SK-N-SH (cell line): Measurements from ENCODE around the gene ADAR. TPM values are rescaled to one million over a fixed set of nuclear protein-coding genes. Genes with fewer than 3 reads are reported as not detected.
A peak's percentile ranks its signal among the peaks of the same experiment; 100 is the strongest.

Source experiments
- CTCF ChIA-PET: fragments of 300-600, 350-600 bp; formaldehyde crosslinking; extraction: SDS; loops from one replicate; lab custom pipeline; 2021; lab: Yijun Ruan, JAX
- POLR2A ChIA-PET: fragments of 350-600 bp; sonication (Branson Sonifier 250); formaldehyde crosslinking; extraction: SDS; loops from one replicate; lab custom pipeline; 2020; ENCODE audit warnings: antibody characterized with exemption, inconsistent platforms; lab: Yijun Ruan, JAX
- DNase-seq: peaks from one replicate; pipeline ENCODE4 v3.0.0; 2012
- H2AFZ ChIP-seq: fragments of 200-600 bp; sonication (generic); 2 replicates; pipeline ENCODE4 v1.8.1; 2016; ENCODE audit warnings: antibody characterized with exemption, mild to moderate bottlenecking, low read depth
- H3F3A ChIP-seq: fragments of 200-600 bp; sonication (generic); replicated peaks from 2 replicates; pipeline ENCODE3; 2016; ENCODE audit warnings: antibody characterized with exemption, mild to moderate bottlenecking; ENCODE audit not compliant: insufficient read depth
- H3K27ac ChIP-seq, 2 experiments: fragments of 200-500 bp in 1 of 2; fragments of 200-600 bp in 1 of 2; sonication (Bioruptor generic) in 1 of 2; sonication (generic), shearing (Covaris generic) in 1 of 2; 2 replicates each; pipeline versions ENCODE4 v1.5.1 to v1.6.1; 2014 to 2016; ENCODE audit warnings: low read depth in 2 of 2, inconsistent platforms in 1 of 2, low read length in 1 of 2, mild to moderate bottlenecking in 1 of 2, mixed read lengths in 1 of 2
- H3K27me3 ChIP-seq: fragments of 200-600 bp; sonication (generic), shearing (Covaris generic); 2 replicates; pipeline ENCODE4 v1.6.1; 2016; ENCODE audit warnings: mixed run types; ENCODE audit not compliant: insufficient read depth
- H3K36me3 ChIP-seq, 2 experiments: fragments of 200-500 bp in 1 of 2; fragments of 200-600 bp in 1 of 2; sonication (Bioruptor generic) in 1 of 2; sonication (generic) in 1 of 2; replicated peaks in 1 of 2; 2 replicates each; pipeline versions ENCODE3 to v1.5.1; 2014 to 2016; ENCODE audit warnings: low read length in 1 of 2, mild to moderate bottlenecking in 1 of 2; ENCODE audit not compliant: insufficient read depth in 2 of 2, control insufficient read depth in 1 of 2
- H3K4me1 ChIP-seq, 2 experiments: fragments of 200-500 bp in 1 of 2; fragments of 200-600 bp in 1 of 2; sonication (Bioruptor generic) in 1 of 2; sonication (generic), shearing (Covaris generic) in 1 of 2; 2 replicates each; pipeline versions ENCODE4 v1.5.1 to v1.6.1; 2014 to 2016; ENCODE audit warnings: low read depth in 1 of 2, low read length in 1 of 2, mixed run types in 1 of 2; ENCODE audit not compliant: insufficient read depth in 2 of 2, control insufficient read depth in 1 of 2
- H3K4me2 ChIP-seq: fragments of 200-600 bp; sonication (generic), shearing (Covaris generic); 2 replicates; pipeline ENCODE4 v1.6.1; 2017; ENCODE audit warnings: mixed run types
- H3K4me3 ChIP-seq, 2 experiments: fragments of 200-500 bp in 1 of 2; fragments of 200-600 bp in 1 of 2; sonication (Bioruptor generic) in 1 of 2; sonication (generic), shearing (Covaris generic) in 1 of 2; 2 replicates each; pipeline versions ENCODE4 v1.5.1 to v1.8.1; 2014 to 2016; ENCODE audit warnings: low read depth in 2 of 2, inconsistent platforms in 1 of 2, low read length in 1 of 2, mild to moderate bottlenecking in 1 of 2, mixed read lengths in 1 of 2, moderate library complexity in 1 of 2
- H3K79me2 ChIP-seq: fragments of 200-600 bp; sonication (generic); 2 replicates; pipeline ENCODE4 v1.8.1; 2017; ENCODE audit warnings: mild to moderate bottlenecking; ENCODE audit not compliant: insufficient read depth
- H3K9ac ChIP-seq: fragments of 200-600 bp; sonication (generic); 2 replicates; pipeline ENCODE4 v1.6.1; 2017; ENCODE audit warnings: mixed run types
- H3K9me2 ChIP-seq: fragments of 200-600 bp; sonication (generic); 2 replicates; pipeline ENCODE4 v1.6.1; 2017; ENCODE audit warnings: mixed run types
- H3K9me3 ChIP-seq: fragments of 200-600 bp; sonication (generic); 2 replicates; pipeline ENCODE4 v1.6.1; 2017; ENCODE audit warnings: mixed run types, mild to moderate bottlenecking, moderate library complexity
- H4K20me1 ChIP-seq: fragments of 200-600 bp; sonication (generic); 2 replicates; pipeline ENCODE4 v1.6.1; 2017; ENCODE audit warnings: mild to moderate bottlenecking, mixed run types; ENCODE audit not compliant: insufficient read depth
- CHD2 ChIP-seq: fragments of 150-350 bp; IDR thresholded peaks from 2 replicates; pipeline ENCODE4 v1.6.1; 2018; ENCODE audit warnings: low read length; ENCODE audit not compliant: partially characterized antibody
- EP300 ChIP-seq, 2 experiments: IDR thresholded peaks; 2 replicates each; pipeline versions ENCODE4 v1.4.0 to v1.6.1; 2012; ENCODE audit warnings: borderline replicate concordance in 1 of 2, low read depth in 1 of 2, low read length in 1 of 2
- FOSL2 ChIP-seq: IDR thresholded peaks from 2 replicates; pipeline ENCODE4 v1.4.0; 2012; ENCODE audit warnings: low read depth, mild to moderate bottlenecking, moderate library complexity, borderline replicate concordance
- FOXM1 ChIP-seq: IDR thresholded peaks from 2 replicates; pipeline ENCODE4 v1.4.0; 2012; ENCODE audit warnings: low read depth, mild to moderate bottlenecking
- JUND ChIP-seq: IDR thresholded peaks from 2 replicates; pipeline ENCODE4 v1.4.0; 2012
- MXI1 ChIP-seq: IDR thresholded peaks from 2 replicates; pipeline ENCODE4 v1.6.1; 2012; ENCODE audit warnings: mild to moderate bottlenecking, low read depth, low read length, improper control_type of control experiment
- RAD21 ChIP-seq: IDR thresholded peaks from 2 replicates; pipeline ENCODE4 v1.6.1; 2012; ENCODE audit warnings: mild to moderate bottlenecking, low read length
- RCOR1 ChIP-seq: fragments of 150-350 bp; IDR thresholded peaks from 2 replicates; pipeline ENCODE4 v1.6.1; 2017; ENCODE audit warnings: antibody characterized with exemption, low read length
- REST ChIP-seq: IDR thresholded peaks from 2 replicates; pipeline ENCODE4 v1.6.1; 2012; ENCODE audit warnings: mild to moderate bottlenecking, low read depth, low read length, moderate library complexity
- SMC3 ChIP-seq: IDR thresholded peaks from 2 replicates; pipeline ENCODE4 v1.6.1; 2012; ENCODE audit warnings: low read depth, low read length, improper control_type of control experiment
- TAF1 ChIP-seq: IDR thresholded peaks from 2 replicates; pipeline ENCODE4 v1.6.1; 2012; ENCODE audit warnings: low read depth, mild to moderate bottlenecking, low read length, moderate library complexity, borderline replicate concordance
- TEAD4 ChIP-seq: IDR thresholded peaks from 2 replicates; pipeline ENCODE4 v1.4.0; 2012; ENCODE audit warnings: mild to moderate bottlenecking, borderline replicate concordance; ENCODE audit not compliant: insufficient read depth
- USF1 ChIP-seq: IDR thresholded peaks from 2 replicates; pipeline ENCODE4 v1.4.0; 2012; ENCODE audit warnings: low read depth, borderline replicate concordance
- USF2 ChIP-seq: fragments of 150-350 bp; IDR thresholded peaks from 2 replicates; pipeline ENCODE4 v1.6.1; 2017; ENCODE audit warnings: antibody characterized with exemption, low read length, low read depth, borderline replicate concordance
- WGBS: methylation state at CpG from one replicate; pipeline ENCODE4 v1.1.6; 2017; ENCODE audit warnings: low lambda C conversion rate; 5-methylcytosine and 5-hydroxymethylcytosine counted together
- polyA plus RNA-seq, 3 experiments: library from polyadenylated mRNA; depleted of rRNA; stranded (reverse); fragments of >200 nt; gene quantifications; 2 replicates each; pipeline ENCODE4 v1.2.3, GENCODE V29; 2012

ADAR gene
- polyA plus RNA-seq, 1 of the 3 experiments (the other 2 are of a cell fraction): 61.1 TPM

- TF ChIP-seq USF1 (no peak), TAF1 (no peak), CHD2 (no peak), MXI1 (no peak), JUND (no peak), FOSL2 (no peak), USF2 (no peak), FOXM1 (no peak), TEAD4 (no peak), RAD21 (no peak)
These were observed 8.3 kb downstream of the ADAR start (continued) for GRCh38 chr1:154599658-154600057.

- Histone ChIP-seq H3K4me3 (no peak overlapping the region), H3K79me2 (peaks cover 78% of the 10 kb centered on the region), H3K36me3 (peaks cover 45 to 74% of the 10 kb centered on the region in 2 experiments), H3K9ac (no peak overlapping the region), H3K27ac (peak overlapping the region; percentile 6 to 8; a peak in 2 of 4 replicates), H2AFZ (no peak overlapping the region), H4K20me1 (peaks cover 75% of the 10 kb centered on the region), H3K27me3 (no peaks in the 10 kb centered on the region), H3K9me2 (no peaks in the 10 kb centered on the region), H3F3A (peaks cover 3% of the 10 kb centered on the region), H3K9me3 (no peaks in the 10 kb centered on the region), H3K4me1 (no peaks in the 10 kb centered on the region), H3K4me2 (no peak overlapping the region)
- WGBS: 92% methylated on average over 3 of the region's 3 CpGs
- POLR2A ChIA-PET: no interaction called here
- DNase-seq: no peak
- no peak for TF ChIP-seq TEAD4
- no peak for TF ChIP-seq CHD2
- TF ChIP-seq SMC3: no peak
- CTCF ChIA-PET: interaction anchor here (0.8 to 1.8 kb wide), 6 partner anchors 10 to 279 kb away, joined by 3 to 6 read pairs (median 4); no protein-coding TSS in a partner anchor
These were observed 8.9 kb downstream of the ADAR start for GRCh38 chr1:154598871-154599635.

GRCh38 chr1:154595621-154596020, 12.4 kb downstream of the ADAR start:
- H3K4me3 ChIP-seq: no peak overlapping the region
- no peaks in the 10 kb centered on the region for H3K9me2 ChIP-seq
- H3K9me3 ChIP-seq: no peaks in the 10 kb centered on the region
- H3K79me2 ChIP-seq: peaks cover 55% of the 10 kb centered on the region
- peaks cover 66 to 77% of the 10 kb centered on the region in 2 experiments for H3K36me3 ChIP-seq
- H3K4me1 ChIP-seq: no peaks in the 10 kb centered on the region
- no peak overlapping the region for H3K27ac ChIP-seq
- POLR2A ChIA-PET: no interaction called here
- peaks cover 40% of the 10 kb centered on the region for H4K20me1 ChIP-seq
- 78% methylated on average over 1 of the region's 1 CpG for WGBS
- TF ChIP-seq EP300 (IDR thresholded peaks at IDR 0.05; ENCODE audit: borderline replicate concordance in 1 of 2, low read depth in 1 of 2, low read length in 1 of 2) (no peak), RCOR1 (no peak), JUND (peak; percentile 19; the same call in 1 of the 2 replicates), FOSL2 (peak; percentile 25; the same call in 1 of the 2 replicates), REST (no peak)
- peaks cover 3% of the 10 kb centered on the region for H3F3A ChIP-seq
- no peak overlapping the region for H2AFZ ChIP-seq
- CTCF ChIA-PET: interaction anchor here (0.7 to 1.1 kb wide), 3 partner anchors 10 to 283 kb away, joined by 3 read pairs; no protein-coding TSS in a partner anchor
- H3K27me3 ChIP-seq: no peaks in the 10 kb centered on the region
- DNase-seq: no peak
- no peak overlapping the region for H3K9ac ChIP-seq
- no peak overlapping the region for H3K4me2 ChIP-seq
